ENCODE measurements around the gene TMEM17.

The TMEM17 gene

DNA sequence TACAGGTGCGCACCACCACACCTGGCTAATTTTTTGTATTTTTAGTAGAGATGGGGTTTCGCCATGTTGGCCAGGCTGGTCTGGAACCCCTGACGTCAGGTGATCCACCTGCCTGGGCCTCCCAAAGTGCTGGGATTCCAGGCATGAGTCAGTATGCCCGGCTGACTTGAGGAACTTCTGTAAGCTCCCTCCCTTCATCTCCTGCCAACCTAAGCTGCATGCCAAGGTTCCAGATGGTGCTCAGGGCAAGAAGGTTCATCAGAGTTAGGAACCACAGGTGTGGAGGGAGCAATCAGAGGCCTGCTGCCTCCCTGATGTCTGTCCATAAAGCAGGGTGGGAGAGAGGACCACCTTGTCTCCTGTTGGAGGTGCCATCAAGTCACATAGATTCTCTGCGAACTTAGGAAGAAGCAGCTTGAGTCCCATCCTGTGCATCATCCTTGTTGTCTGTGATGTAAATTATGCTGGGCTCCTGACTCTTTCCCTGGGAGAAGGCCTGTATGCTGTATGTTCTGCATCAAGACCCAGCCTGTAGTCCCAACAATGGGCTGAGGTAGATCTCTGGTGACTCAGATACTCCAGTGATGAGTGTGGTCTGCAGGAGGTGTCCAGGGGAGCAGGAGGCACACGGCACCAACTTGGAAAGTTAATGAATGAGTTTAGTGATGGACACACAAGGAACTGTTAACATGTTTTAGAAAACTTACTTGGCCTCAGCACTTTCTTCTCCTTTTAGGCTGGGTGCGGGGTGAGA is 53.1 kb downstream of the TMEM17 start:
- no peak for DNase-seq

DNA sequence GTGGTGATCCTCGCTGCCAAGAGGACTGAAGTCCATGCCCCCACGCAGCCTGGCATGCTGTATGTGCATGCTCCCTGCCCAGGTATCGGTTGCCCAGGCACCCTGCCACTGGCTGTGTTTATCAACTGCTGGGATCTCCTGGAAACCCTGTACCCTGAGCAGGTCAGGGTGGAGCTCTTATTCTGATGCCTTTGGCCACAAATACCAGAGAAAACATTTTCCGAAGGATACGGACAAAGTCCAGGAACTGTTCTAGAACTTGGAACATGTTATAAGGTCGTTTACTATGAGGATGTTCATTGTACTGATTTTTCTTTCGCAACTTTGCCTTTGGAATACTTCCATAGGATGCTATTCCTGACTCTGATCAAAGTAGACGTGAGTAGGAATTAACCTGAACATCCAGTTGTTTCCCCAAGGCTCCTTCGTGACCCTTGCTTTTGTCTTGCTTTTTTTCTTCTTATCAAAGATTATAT is 55.2 kb downstream of the TMEM17 start:
- no peak for DNase-seq

Measured in NCI-H748 treated with DMSO at 0.1 percent for 48 hours (cell line).